Osteocyte (in vitro differentiated cells): Measurements from ENCODE around the gene POLR1H. TPM values are rescaled to one million over a fixed set of nuclear protein-coding genes. Genes with fewer than 3 reads are reported as not detected.

Experiments
- DNase-seq: peaks from one replicate; pipeline ENCODE4 v3.0.0; 2021; ENCODE audit warnings: mixed read lengths; ENCODE audit not compliant: unreplicated experiment; ENCODE audit errors: extremely low spot score
- H3K27ac Mint-ChIP-seq: one replicate; pipeline ENCODE4 v1.8.0; 2021; ENCODE audit warnings: mild to moderate bottlenecking, mixed read lengths; ENCODE audit not compliant: unreplicated experiment
- H3K27me3 Mint-ChIP-seq: one replicate; pipeline ENCODE4 v1.8.0; 2021; ENCODE audit warnings: mixed read lengths; ENCODE audit not compliant: unreplicated experiment
- H3K36me3 Mint-ChIP-seq: one replicate; pipeline ENCODE4 v1.8.0; 2021; ENCODE audit warnings: mixed read lengths; ENCODE audit not compliant: unreplicated experiment
- H3K4me1 Mint-ChIP-seq: one replicate; pipeline ENCODE4 v1.8.0; 2021; ENCODE audit warnings: mixed read lengths; ENCODE audit not compliant: unreplicated experiment
- H3K4me3 Mint-ChIP-seq: one replicate; pipeline ENCODE4 v1.8.0; 2021; ENCODE audit warnings: mild to moderate bottlenecking, moderate library complexity, mixed read lengths; ENCODE audit not compliant: unreplicated experiment
- H3K9me3 Mint-ChIP-seq: one replicate; pipeline ENCODE4 v1.8.0; 2021; ENCODE audit warnings: mixed read lengths; ENCODE audit not compliant: unreplicated experiment
- total RNA-seq: library from RNA; stranded (reverse); gene quantifications from 2 replicates; pipeline ENCODE4 v1.2.1, GENCODE V29; 2021
- TF ChIP-seq, protein P1 (sequence below): fragments of 200-600 bp; sonication (generic); IDR thresholded peaks from 2 replicates; pipeline ENCODE4 v1.5.0; 2021; ENCODE audit warnings: antibody characterized with exemption, mild to moderate bottlenecking, moderate library complexity

POLR1H gene
- total RNA-seq, 1 donor from 2014 or later = 20.1 TPM

DNA sequence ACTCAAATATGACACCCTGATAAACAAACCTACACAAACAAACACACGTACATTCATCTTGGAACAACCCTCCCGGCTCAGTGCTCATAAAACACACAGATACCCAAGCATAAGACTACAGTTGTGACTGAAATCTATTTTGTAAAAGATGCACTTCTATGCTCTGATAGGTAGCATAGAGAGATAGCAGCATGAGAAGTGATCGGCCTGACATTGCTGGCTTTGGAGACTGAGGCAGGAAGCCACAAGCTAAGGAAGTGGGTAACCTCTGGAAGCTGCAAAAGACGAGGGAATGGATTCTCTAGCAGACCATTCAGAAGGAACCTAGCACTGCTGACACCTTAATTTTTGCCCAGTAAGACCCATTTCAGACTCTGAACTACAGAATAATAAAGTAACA, 16.2 kb downstream of the POLR1H start:
- no peak overlapping the region for H3K4me3 Mint-ChIP-seq
- H3K27ac Mint-ChIP-seq = no peak overlapping the region
- TF ChIP-seq, protein P1, sequence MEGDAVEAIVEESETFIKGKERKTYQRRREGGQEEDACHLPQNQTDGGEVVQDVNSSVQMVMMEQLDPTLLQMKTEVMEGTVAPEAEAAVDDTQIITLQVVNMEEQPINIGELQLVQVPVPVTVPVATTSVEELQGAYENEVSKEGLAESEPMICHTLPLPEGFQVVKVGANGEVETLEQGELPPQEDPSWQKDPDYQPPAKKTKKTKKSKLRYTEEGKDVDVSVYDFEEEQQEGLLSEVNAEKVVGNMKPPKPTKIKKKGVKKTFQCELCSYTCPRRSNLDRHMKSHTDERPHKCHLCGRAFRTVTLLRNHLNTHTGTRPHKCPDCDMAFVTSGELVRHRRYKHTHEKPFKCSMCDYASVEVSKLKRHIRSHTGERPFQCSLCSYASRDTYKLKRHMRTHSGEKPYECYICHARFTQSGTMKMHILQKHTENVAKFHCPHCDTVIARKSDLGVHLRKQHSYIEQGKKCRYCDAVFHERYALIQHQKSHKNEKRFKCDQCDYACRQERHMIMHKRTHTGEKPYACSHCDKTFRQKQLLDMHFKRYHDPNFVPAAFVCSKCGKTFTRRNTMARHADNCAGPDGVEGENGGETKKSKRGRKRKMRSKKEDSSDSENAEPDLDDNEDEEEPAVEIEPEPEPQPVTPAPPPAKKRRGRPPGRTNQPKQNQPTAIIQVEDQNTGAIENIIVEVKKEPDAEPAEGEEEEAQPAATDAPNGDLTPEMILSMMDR = no peak
- DNase-seq = no peak
- no peaks in the 10 kb centered on the region for H3K9me3 Mint-ChIP-seq
- H3K4me1 Mint-ChIP-seq = peaks cover 26% of the 10 kb centered on the region
- H3K27me3 Mint-ChIP-seq = peaks cover 75% of the 10 kb centered on the region
- peaks cover 5% of the 10 kb centered on the region for H3K36me3 Mint-ChIP-seq

DNA sequence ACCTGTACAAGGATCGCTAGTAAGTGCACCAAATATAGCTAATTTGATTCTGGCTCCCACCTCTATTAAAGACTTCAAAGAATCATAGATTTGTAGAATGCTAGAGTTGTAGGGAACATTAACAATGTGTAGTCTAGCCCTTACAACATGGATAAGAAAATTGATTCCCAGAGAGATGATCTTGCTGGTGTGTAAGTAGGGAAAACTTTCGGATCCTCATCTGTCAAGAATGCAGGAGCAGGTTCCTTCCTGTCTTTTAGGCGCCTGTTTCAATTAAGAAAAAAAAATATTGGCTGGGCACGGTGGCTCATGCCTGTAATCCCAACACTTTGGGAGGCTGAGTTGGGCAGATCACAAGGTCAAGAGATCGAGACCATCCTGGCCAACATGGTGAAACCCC, 26.8 kb downstream of the POLR1H start:
- no peak for DNase-seq
- peaks cover 8% of the 10 kb centered on the region for H3K4me1 Mint-ChIP-seq
- no peaks in the 10 kb centered on the region for H3K9me3 Mint-ChIP-seq
- no peaks in the 10 kb centered on the region for H3K36me3 Mint-ChIP-seq
- H3K27me3 Mint-ChIP-seq = peaks cover 61% of the 10 kb centered on the region
- H3K27ac Mint-ChIP-seq = no peak overlapping the region
- no peak overlapping the region for H3K4me3 Mint-ChIP-seq
- TF ChIP-seq, protein P1 = no peak

DNA sequence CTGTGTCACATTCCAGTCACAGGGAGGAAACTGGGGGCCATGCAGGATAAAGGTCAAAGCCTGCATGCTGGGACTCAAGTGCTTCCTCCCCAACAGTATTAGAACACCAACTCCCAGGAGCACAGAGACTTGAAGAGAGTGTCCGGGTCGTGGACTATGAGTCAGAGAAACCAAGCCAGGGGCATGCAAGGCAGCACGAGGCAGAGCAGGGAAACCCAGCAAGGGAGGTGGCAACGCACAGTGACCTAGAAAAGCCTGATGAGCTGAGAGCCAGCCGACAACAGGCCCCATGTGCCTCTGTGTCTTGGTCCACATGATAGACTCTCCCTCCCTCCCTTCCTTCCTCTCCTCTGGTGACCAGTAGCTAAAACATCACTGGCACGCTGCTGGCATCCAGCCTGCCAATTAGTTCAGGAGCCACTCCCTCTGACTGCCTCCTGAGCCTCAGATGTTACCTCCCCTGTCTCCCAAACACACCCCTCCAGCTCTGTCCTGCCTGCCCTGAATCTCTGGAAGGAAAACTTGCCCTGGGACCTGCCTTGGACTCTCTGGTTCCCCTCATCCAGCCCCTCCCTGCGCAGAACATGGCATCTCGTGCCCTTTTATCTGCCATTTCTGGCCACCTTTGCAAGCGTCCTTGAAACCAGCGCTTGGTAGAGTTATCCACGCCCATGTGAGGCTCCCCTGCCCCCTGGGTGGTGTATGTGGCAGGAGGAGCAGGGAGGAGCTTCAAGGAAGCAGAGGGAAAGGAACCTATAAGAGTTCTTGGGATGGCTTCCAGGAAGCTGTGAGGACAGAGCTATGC, 30.7 kb downstream of the POLR1H start:
- DNase-seq = no peak
- H3K27me3 Mint-ChIP-seq = peaks cover 81% of the 10 kb centered on the region
- H3K4me3 Mint-ChIP-seq = no peak overlapping the region
- H3K4me1 Mint-ChIP-seq = peaks cover 10% of the 10 kb centered on the region
- H3K9me3 Mint-ChIP-seq = no peaks in the 10 kb centered on the region
- no peaks in the 10 kb centered on the region for H3K36me3 Mint-ChIP-seq
- no peak overlapping the region for H3K27ac Mint-ChIP-seq
- TF ChIP-seq, protein P1 = no peak

DNA sequence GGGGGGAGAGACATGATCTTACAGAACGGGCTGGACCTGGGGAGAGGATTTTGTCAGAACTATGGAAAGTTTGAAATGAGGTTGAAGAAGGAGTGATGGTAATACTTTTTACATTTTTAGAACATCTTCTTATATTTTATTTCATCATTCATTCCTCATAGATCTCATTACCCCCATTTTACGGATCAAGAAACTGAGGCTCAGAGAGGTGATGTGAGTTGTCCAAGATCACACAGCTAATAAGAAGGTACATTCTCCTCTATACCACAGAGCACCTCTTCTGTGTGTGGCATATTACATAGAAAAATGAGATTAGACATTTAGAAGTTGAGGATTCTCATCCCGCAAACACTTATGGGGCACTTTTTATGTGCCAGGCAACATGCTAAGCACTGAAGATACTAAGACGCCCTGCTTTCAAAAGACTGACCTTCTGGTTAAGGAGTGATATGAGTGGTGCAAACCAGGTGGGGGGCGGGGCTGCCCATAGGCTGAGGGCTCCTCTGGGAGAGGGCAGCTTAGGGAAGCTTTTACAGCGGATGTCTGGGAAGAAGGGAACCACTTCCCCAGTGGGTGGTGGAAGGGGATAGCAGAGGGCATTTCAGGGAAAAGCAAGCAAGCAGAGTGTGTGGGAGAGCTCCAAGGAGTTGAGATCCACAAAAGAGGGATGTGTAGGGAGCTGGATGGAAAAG, 31.9 kb downstream of the POLR1H start:
- Mint-ChIP-seq H3K27me3 (peaks cover 81% of the 10 kb centered on the region), H3K4me3 (no peak overlapping the region), H3K4me1 (peaks cover 10% of the 10 kb centered on the region), H3K36me3 (no peaks in the 10 kb centered on the region), H3K27ac (no peak overlapping the region), H3K9me3 (no peaks in the 10 kb centered on the region)
- TF ChIP-seq, protein P1 = no peak
- no peak for DNase-seq

DNA sequence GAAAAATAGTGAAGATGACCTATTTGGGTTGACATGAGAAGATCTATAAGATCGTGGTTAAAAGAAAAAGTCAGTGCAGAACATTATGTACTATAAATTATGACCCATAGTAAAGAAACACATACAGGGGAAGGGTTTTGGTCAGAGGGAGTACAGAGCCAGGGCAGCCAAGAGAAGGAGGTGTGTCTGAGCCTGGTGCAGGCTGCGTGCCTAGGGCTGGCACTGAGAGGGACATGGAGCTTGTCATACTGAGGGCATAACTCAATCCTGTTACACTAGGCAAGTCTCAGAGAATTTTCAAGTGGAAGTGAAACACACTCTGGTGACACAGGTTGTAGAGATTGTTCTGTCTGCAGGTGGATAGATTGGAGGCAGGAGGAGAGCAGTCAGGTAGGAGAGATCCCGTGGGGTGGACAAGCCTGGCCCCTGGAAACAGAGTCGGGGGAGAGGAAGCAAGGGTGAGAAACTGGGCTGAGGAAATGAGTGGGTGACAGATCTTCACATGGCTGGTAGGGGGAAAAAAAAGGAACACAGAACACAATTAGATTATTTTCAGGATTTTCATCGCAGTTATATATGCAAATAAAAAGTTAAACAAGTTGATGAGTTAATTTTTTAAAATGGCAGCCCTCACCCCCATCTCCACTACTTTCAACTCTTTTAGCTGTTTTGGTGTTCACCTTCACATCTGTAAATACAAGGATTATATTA, 33.0 kb downstream of the POLR1H start:
- TF ChIP-seq, protein P1 = no peak
- Mint-ChIP-seq H3K27ac (no peak overlapping the region), H3K36me3 (no peaks in the 10 kb centered on the region), H3K27me3 (peaks cover 86% of the 10 kb centered on the region), H3K4me3 (no peak overlapping the region), H3K9me3 (no peaks in the 10 kb centered on the region), H3K4me1 (peaks cover 10% of the 10 kb centered on the region)
- DNase-seq = no peak
